H1 (cell line): ENCODE data around the gene KCNJ18. TPM values are rescaled to one million over a fixed set of nuclear protein-coding genes. Genes with fewer than 3 reads are reported as not detected.
"Not testable (repeated sequence)": the region's sequence is repeated elsewhere in the genome, so short reads cannot be mapped to it uniquely, and the experiment has no call there.

Source experiments
- CTCF ChIA-PET: fragments of 300-600 bp; sonication (Branson Sonifier 250); formaldehyde crosslinking; loops from one replicate; lab custom pipeline; 2021; ENCODE audit not compliant: partially characterized antibody; lab: Charles Lee
- POLR2A ChIA-PET: fragments of 300-600 bp; sonication (Branson Sonifier 250); formaldehyde crosslinking; loops from one replicate; lab custom pipeline; 2021; ENCODE audit warnings: inconsistent platforms; ENCODE audit not compliant: partially characterized antibody; lab: Charles Lee
- DNase-seq, 2 experiments: peaks; one replicate each; pipeline versions ENCODE4 v3.0.0 to v3.0.0-alpha.2; 2010 to 2022; ENCODE audit warnings: low spot score in 2 of 2, low read depth in 1 of 2, mixed read lengths in 1 of 2
- FAIRE-seq: peaks from 2 replicates; lab custom pipeline; 2011; peaks lifted over from hg19 to GRCh38; lab: Jason Lieb, UNC
- H2AFZ ChIP-seq: 2 replicates; pipeline ENCODE4 v1.8.1; 2012; ENCODE audit warnings: low read length, inconsistent platforms
- H2AK5ac ChIP-seq: 2 replicates; pipeline ENCODE4 v1.6.1; 2013; ENCODE audit warnings: low read depth, low read length
- H2BK120ac ChIP-seq: replicated peaks from 2 replicates; pipeline ENCODE3; 2013; ENCODE audit warnings: low read depth, low read length, inconsistent platforms
- H2BK12ac ChIP-seq: 2 replicates; pipeline ENCODE4 v1.6.1; 2013; ENCODE audit warnings: low read depth, low read length
- H2BK15ac ChIP-seq: 2 replicates; pipeline ENCODE4 v1.6.1; 2013; ENCODE audit warnings: low read length
- H2BK20ac ChIP-seq: 2 replicates; pipeline ENCODE4 v1.6.1; 2013; ENCODE audit warnings: low read length
- H2BK5ac ChIP-seq: 2 replicates; pipeline ENCODE4 v1.6.1; 2013; ENCODE audit warnings: low read depth, low read length
- H3K14ac ChIP-seq: 2 replicates; pipeline ENCODE4 v1.6.1; 2013; ENCODE audit warnings: inconsistent platforms; ENCODE audit not compliant: insufficient read length
- H3K18ac ChIP-seq: 2 replicates; pipeline ENCODE4 v1.6.1; 2013; ENCODE audit warnings: low read length; ENCODE audit errors: extremely low read depth
- H3K23ac ChIP-seq: 2 replicates; pipeline ENCODE4 v1.6.1; 2013; ENCODE audit warnings: inconsistent platforms; ENCODE audit not compliant: insufficient read length
- H3K23me2 ChIP-seq: 2 replicates; pipeline ENCODE4 v1.6.1; 2013; ENCODE audit warnings: low read depth, low read length
- H3K27ac ChIP-seq: 2 replicates; pipeline ENCODE4 v1.6.1; 2011; ENCODE audit warnings: low read depth, low read length, inconsistent platforms
- H3K27me3 ChIP-seq, 4 experiments: replicated peaks in 1 of 4; 1 replicate in 1 of 4; 2 replicates in 3 of 4; pipeline versions ENCODE4 v1.6.1 to v1.8.1; 2011 to 2013; ENCODE audit warnings: low read length in 3 of 4, mild to moderate bottlenecking in 3 of 4, inconsistent platforms in 2 of 4, mixed read lengths in 2 of 4, moderate library complexity in 1 of 4; ENCODE audit not compliant: control insufficient read depth in 3 of 4, insufficient read depth in 3 of 4; ENCODE audit errors: extremely low read depth in 1 of 4
- H3K36me3 ChIP-seq, 4 experiments: 2 replicates each; pipeline versions ENCODE4 v1.6.1 to v1.8.1; 2011 to 2013; ENCODE audit warnings: mild to moderate bottlenecking in 4 of 4, low read length in 3 of 4, moderate library complexity in 2 of 4, control low read depth in 1 of 4, inconsistent platforms in 1 of 4; ENCODE audit not compliant: insufficient read depth in 4 of 4, control insufficient read depth in 2 of 4
- H3K4ac ChIP-seq: replicated peaks from 2 replicates; pipeline ENCODE3; 2013; ENCODE audit warnings: low read length, low read depth, mixed read lengths, inconsistent platforms; ENCODE audit not compliant: insufficient read length
- H3K4me1 ChIP-seq, 4 experiments: replicated peaks in 1 of 4; 1 replicate in 1 of 4; 2 replicates in 3 of 4; pipeline versions ENCODE4 v1.6.1 to v1.8.1; 2011 to 2013; ENCODE audit warnings: low read length in 3 of 4, inconsistent platforms in 2 of 4, mixed read lengths in 1 of 4; ENCODE audit not compliant: insufficient read depth in 4 of 4, control insufficient read depth in 3 of 4
- H3K4me2 ChIP-seq, 2 experiments: 2 replicates each; pipeline versions ENCODE4 v1.6.1 to v1.8.1; 2011 to 2013; ENCODE audit warnings: low read depth in 2 of 2, low read length in 2 of 2, control low read depth in 1 of 2, inconsistent platforms in 1 of 2, mild to moderate bottlenecking in 1 of 2; ENCODE audit not compliant: insufficient read depth in 1 of 2
- H3K4me3 ChIP-seq, 4 experiments: fragments of 200-600, 300-600 bp in 1 of 4; sonication (generic), shearing (Covaris generic), sonication (Bioruptor Twin) in 1 of 4; 2 replicates each; pipeline versions ENCODE4 v1.5.1 to v1.8.1; 2011 to 2016; ENCODE audit warnings: low read length in 4 of 4, low read depth in 3 of 4, control low read depth in 2 of 4, inconsistent platforms in 2 of 4, mild to moderate bottlenecking in 2 of 4, mixed read lengths in 1 of 4, moderate library complexity in 1 of 4; ENCODE audit not compliant: insufficient read depth in 2 of 4; ENCODE audit errors: extremely low read depth in 1 of 4
- H3K56ac ChIP-seq: replicated peaks from 2 replicates; pipeline ENCODE3; 2013; ENCODE audit warnings: low read depth, mild to moderate bottlenecking, mixed read lengths, low read length, inconsistent platforms; ENCODE audit not compliant: insufficient read length
- H3K79me1 ChIP-seq: 2 replicates; pipeline ENCODE4 v1.6.1; 2013; ENCODE audit warnings: low read depth, low read length, control low read depth
- H3K79me2 ChIP-seq, 2 experiments: 2 replicates each; pipeline versions ENCODE4 v1.6.1 to v1.8.1; 2012 to 2013; ENCODE audit warnings: low read length in 2 of 2, mild to moderate bottlenecking in 2 of 2, inconsistent platforms in 1 of 2; ENCODE audit not compliant: insufficient read depth in 2 of 2, control insufficient read depth in 1 of 2
- H3K9ac ChIP-seq, 4 experiments: replicated peaks in 1 of 4; 1 replicate in 1 of 4; 2 replicates in 3 of 4; pipeline versions ENCODE4 v1.6.1 to v1.8.1; 2011 to 2013; ENCODE audit warnings: low read depth in 3 of 4, low read length in 3 of 4, control low read depth in 2 of 4, mild to moderate bottlenecking in 2 of 4, moderate library complexity in 2 of 4, inconsistent platforms in 1 of 4; ENCODE audit errors: extremely low read depth in 1 of 4
- H3K9me3 ChIP-seq, 2 experiments: 2 replicates each; pipeline versions ENCODE4 v1.6.1 to v1.8.1; 2012 to 2013; ENCODE audit warnings: mild to moderate bottlenecking in 2 of 2, moderate library complexity in 2 of 2, control low read depth in 1 of 2, inconsistent platforms in 1 of 2, low read depth in 1 of 2, low read length in 1 of 2, mixed read lengths in 1 of 2; ENCODE audit not compliant: insufficient read depth in 2 of 2
- H4K20me1 ChIP-seq, 2 experiments: replicated peaks in 1 of 2; 2 replicates each; pipeline versions ENCODE3 to v1.8.1; 2011 to 2013; ENCODE audit warnings: inconsistent platforms in 2 of 2, low read length in 2 of 2, mild to moderate bottlenecking in 1 of 2; ENCODE audit not compliant: insufficient read depth in 2 of 2, control insufficient read depth in 1 of 2
- H4K5ac ChIP-seq: 2 replicates; pipeline ENCODE4 v1.6.1; 2013; ENCODE audit warnings: low read length, low read depth, mixed read lengths, inconsistent platforms; ENCODE audit not compliant: insufficient read length
- H4K8ac ChIP-seq: 2 replicates; pipeline ENCODE4 v1.8.0; 2013; ENCODE audit warnings: mild to moderate bottlenecking, moderate library complexity, low read length, inconsistent platforms; ENCODE audit not compliant: insufficient read depth; ENCODE audit errors: extremely low read depth
- H4K91ac ChIP-seq: replicated peaks from 2 replicates; pipeline ENCODE3; 2013; ENCODE audit warnings: low read length, mixed read lengths, inconsistent platforms; ENCODE audit not compliant: insufficient read length
- WGBS, 2 experiments: shearing (Covaris generic) in 1 of 2; methylation state at CpG; one replicate each; pipeline versions ENCODE4 v1.1.6 to v1.1.7; 2013 to 2015; ENCODE audit warnings: low lambda C conversion rate in 2 of 2, mixed read lengths in 2 of 2, inconsistent platforms in 1 of 2, low coverage in 1 of 2, missing lambda C conversion rate in 1 of 2; ENCODE audit not compliant: insufficient replicate concordance in 2 of 2, insufficient coverage in 1 of 2, insufficient read length in 1 of 2; ENCODE audit errors: extremely low coverage in 1 of 2, missing lambda C conversion rate in 1 of 2; 5-methylcytosine and 5-hydroxymethylcytosine counted together
- polyA plus RNA-seq, 7 experiments: library from polyadenylated mRNA; depleted of rRNA in 3 of 7; stranded (reverse) in 5 of 7; unstranded in 2 of 7; fragments of >200 nt in 5 of 7; fragments of 200-250 nt in 2 of 7; gene quantifications; 1 replicate in 5 of 7; 2 replicates in 1 of 7; 4 replicates in 1 of 7; pipeline versions ENCODE4 v1.2.1 to v1.2.3, GENCODE V29; 2011 to 2013; ENCODE audit warnings: missing spikeins in 2 of 7, mixed read lengths in 2 of 7
- total RNA-seq: library from RNA; stranded (reverse); fragmentation: NEBNext Ultra II Directional; extraction: Animal tissue kit (Norgen Biotek cat#: 25700); gene quantifications from 2 replicates; pipeline ENCODE4 v1.2.1, GENCODE V29; 2021

KCNJ18 gene
- total and polyA plus RNA-seq, 2 of the 8 experiments (the other 6 are each of a cell fraction or from before 2014, with no cell fraction given), result not detected

DNA sequence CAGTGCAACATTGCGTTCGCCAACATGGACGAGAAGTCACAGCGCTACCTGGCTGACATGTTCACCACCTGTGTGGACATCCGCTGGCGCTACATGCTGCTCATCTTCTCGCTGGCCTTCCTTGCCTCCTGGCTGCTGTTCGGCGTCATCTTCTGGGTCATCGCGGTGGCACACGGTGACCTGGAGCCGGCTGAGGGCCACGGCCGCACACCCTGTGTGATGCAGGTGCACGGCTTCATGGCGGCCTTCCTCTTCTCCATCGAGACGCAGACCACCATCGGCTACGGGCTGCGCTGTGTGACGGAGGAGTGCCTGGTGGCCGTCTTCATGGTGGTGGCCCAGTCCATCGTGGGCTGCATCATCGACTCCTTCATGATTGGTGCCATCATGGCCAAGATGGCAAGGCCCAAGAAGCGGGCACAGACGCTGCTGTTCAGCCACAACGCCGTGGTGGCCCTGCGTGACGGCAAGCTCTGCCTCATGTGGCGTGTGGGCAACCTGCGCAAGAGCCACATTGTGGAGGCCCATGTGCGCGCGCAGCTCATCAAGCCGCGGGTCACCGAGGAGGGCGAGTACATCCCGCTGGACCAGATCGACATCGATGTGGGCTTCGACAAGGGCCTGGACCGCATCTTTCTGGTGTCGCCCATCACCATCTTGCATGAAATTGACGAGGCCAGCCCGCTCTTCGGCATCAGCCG is 10.8 kb downstream of the KCNJ18 start:
- POLR2A ChIA-PET, DNase-seq: not testable (repeated sequence)

More for the DNA sequence above, 10.8 kb downstream of the KCNJ18 start:
- H2BK20ac ChIP-seq, H3K36me3 ChIP-seq, H2BK120ac ChIP-seq, H3K27ac ChIP-seq, H3K23ac ChIP-seq, H2AK5ac ChIP-seq, H4K8ac ChIP-seq, H3K23me2 ChIP-seq, FAIRE-seq, H3K9ac ChIP-seq, H3K4me1 ChIP-seq, H2BK15ac ChIP-seq, H2AFZ ChIP-seq, H3K18ac ChIP-seq, CTCF ChIA-PET, H4K91ac ChIP-seq, H3K14ac ChIP-seq, H3K4me3 ChIP-seq, H4K20me1 ChIP-seq, H2BK12ac ChIP-seq, H3K4me2 ChIP-seq, H3K79me1 ChIP-seq, H3K79me2 ChIP-seq, H3K56ac ChIP-seq, H4K5ac ChIP-seq, H3K4ac ChIP-seq, H3K27me3 ChIP-seq, H2BK5ac ChIP-seq: not testable (repeated sequence)
- H3K9me3 ChIP-seq, result peaks cover 21 to 84% of the 10 kb centered on the region in 2 experiments
- 85% methylated on average over 17 of the region's 51 CpGs; no CpG with 5 or more reads in 1 of the 2 experiments for WGBS, 2 experiments
